NCI-H748 (cell line): Measurements from ENCODE around the gene SHROOM2.

ENCODE experiments used
- DNase-seq: peaks from one replicate; lab custom pipeline; 2025; ENCODE audit not compliant: unreplicated experiment; lab: John Stamatoyannopoulos, UW

Gene SHROOM2

GRCh38 chrX:9997041-9997440 lies 210.8 kb downstream of the SHROOM2 start:
- DNase-seq, result no peak

- no peak for DNase-seq
Measured at GRCh38 chrX:9997524-9997923, 211.3 kb downstream of the SHROOM2 start.
